ENCODE measurements around the gene CNKSR2.
"Not testable (repeated sequence)": the region's sequence is repeated elsewhere in the genome, so short reads cannot be mapped to it uniquely, and the experiment has no call there.

Gene CNKSR2

DNA sequence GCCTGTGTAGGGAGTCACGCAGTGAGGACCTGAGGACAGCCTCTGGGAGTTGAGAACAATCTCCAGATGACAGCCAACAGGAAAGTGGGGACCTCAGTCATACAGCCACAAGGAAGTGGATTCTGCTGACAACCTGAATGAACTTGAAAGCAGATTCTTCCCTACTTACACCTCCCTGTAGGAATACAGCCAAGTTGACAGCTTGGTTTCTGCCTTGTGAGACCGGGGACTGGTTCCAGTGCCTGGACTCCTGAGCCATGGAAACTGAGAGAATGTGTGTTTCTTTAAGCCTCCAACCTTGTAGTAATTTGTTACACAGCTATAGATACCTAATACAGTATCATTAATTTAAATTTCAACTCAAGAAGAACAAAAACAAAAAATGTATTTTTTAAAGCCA, 107.5 kb downstream of the CNKSR2 start:
- TF ChIP-seq, protein P1, sequence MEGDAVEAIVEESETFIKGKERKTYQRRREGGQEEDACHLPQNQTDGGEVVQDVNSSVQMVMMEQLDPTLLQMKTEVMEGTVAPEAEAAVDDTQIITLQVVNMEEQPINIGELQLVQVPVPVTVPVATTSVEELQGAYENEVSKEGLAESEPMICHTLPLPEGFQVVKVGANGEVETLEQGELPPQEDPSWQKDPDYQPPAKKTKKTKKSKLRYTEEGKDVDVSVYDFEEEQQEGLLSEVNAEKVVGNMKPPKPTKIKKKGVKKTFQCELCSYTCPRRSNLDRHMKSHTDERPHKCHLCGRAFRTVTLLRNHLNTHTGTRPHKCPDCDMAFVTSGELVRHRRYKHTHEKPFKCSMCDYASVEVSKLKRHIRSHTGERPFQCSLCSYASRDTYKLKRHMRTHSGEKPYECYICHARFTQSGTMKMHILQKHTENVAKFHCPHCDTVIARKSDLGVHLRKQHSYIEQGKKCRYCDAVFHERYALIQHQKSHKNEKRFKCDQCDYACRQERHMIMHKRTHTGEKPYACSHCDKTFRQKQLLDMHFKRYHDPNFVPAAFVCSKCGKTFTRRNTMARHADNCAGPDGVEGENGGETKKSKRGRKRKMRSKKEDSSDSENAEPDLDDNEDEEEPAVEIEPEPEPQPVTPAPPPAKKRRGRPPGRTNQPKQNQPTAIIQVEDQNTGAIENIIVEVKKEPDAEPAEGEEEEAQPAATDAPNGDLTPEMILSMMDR (IDR thresholded peaks at IDR 0.05; ENCODE audit: low read depth, low read length): no peak
- H3K4me3 ChIP-seq (ENCODE audit: low read depth, low read length): no peak overlapping the region

DNA sequence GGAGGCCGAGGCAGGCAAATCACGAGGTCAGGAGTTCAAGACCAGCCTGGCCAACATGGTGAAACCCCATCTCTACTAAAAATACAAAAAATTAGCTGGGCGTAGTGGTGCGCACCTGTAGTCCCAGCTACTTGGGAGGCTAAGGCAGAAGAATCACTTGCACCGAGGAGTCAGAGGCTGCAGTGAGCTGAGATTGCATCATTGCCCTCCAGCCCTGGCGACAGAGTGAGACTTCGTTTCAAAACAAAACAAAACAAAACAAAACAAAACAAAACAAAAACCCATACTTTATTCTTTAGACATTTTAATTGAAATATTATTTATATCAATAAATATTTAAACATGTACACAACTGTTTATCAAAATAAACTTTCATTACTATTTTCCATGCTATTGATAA, 109.8 kb downstream of the CNKSR2 start:
- H3K4me3 ChIP-seq (ENCODE audit: low read depth, low read length): not testable (repeated sequence)

- TF ChIP-seq, protein P1 (IDR thresholded peaks at IDR 0.05; ENCODE audit: low read depth, low read length): no peak
Measured at GRCh38 chrX:21487832-21488231, 113.6 kb downstream of the CNKSR2 start.

DNA sequence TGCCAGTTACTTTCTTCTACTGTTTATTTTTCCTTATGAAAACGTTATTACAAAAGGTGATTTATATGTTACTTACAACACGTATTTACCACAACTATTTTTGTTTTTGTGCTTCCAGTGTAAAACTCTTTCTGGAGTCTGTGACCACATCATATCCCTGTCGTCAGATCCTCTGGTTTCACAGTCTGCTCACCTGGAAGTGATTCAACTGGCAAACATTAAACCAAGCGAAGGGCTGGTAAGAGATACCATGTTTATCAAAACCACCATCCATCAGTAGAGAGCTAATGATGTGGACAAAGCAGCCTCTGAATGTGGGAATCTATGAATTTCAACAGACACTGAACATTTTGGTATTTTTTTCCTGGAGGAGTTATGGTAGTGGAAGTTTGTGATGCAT, 116.1 kb downstream of the CNKSR2 start:
- TF ChIP-seq, protein P1 (IDR thresholded peaks at IDR 0.05; ENCODE audit: low read depth, low read length): no peak
- H3K4me3 ChIP-seq (ENCODE audit: low read depth, low read length): no peak overlapping the region

More at GRCh38 chrX:21487832-21488231, 113.6 kb downstream of the CNKSR2 start:
- no peak overlapping the region for H3K4me3 ChIP-seq (ENCODE audit: low read depth, low read length)

DNA sequence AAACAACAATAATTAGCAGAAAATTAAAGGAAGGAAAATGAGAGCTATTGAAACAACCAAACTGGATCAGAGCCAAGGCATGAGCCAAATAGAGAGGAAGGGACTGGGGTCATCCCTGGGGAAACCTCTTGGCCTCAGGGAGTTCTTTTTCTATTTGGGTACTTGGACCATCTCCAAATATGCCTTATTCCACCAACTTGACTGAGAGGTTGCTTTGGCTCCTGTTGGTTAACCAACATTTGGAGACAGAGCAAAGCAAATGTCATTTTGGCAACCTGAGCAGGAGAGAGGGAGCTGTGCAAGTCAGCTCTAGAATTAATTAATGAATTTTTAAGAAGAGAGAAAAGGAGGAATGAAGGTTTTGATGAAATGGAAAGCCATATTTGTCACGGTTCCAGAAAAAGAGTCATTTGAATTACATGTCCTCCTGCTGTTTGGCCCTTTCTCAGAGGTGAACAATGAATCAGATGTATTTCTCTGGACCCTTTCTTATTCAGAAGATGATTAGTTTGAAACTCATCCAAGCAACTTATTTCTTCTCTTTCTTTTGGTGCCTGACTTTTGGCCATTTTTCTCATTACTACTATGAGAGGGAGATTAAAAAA, 119.1 kb downstream of the CNKSR2 start:
- TF ChIP-seq, protein P1 (IDR thresholded peaks at IDR 0.05; ENCODE audit: low read depth, low read length): no peak
- no peak overlapping the region for H3K4me3 ChIP-seq (ENCODE audit: low read depth, low read length)

DNA sequence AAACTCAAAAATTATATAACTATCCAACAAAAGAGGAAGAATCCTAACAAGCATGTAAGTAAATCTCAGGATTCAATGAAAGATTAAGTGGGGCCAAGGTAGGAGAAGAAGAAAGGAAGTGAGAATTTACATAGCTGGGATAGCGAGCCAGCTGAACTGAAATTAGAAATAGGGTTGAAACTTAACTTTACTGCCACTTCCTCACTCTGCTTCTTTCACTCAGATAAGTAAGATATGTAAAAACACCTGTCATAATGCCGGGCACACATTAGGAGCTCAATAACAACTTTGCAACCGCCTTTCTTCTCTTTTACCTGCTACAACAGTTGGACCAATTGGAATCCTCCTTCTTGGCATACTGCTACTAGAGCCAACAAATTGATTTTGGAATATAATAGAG, 129.4 kb downstream of the CNKSR2 start:
- TF ChIP-seq, protein P1 (IDR thresholded peaks at IDR 0.05; ENCODE audit: low read depth, low read length): no peak
- no peak overlapping the region for H3K4me3 ChIP-seq (ENCODE audit: low read depth, low read length)

- TF ChIP-seq, protein P1 (IDR thresholded peaks at IDR 0.05; ENCODE audit: low read depth, low read length): no peak
- H3K4me3 ChIP-seq (ENCODE audit: low read depth, low read length): no peak overlapping the region
Measured at GRCh38 chrX:21509912-21510311, 135.7 kb downstream of the CNKSR2 start.

GRCh38 chrX:21524008-21524407, 149.8 kb downstream of the CNKSR2 start:
- TF ChIP-seq, protein P1 (IDR thresholded peaks at IDR 0.05; ENCODE audit: low read depth, low read length): no peak
- H3K4me3 ChIP-seq (ENCODE audit: low read depth, low read length): no peak overlapping the region
